ENCODE data around the gene ZNF445.
"Not testable (repeated sequence)": the region's sequence is repeated elsewhere in the genome, so short reads cannot be mapped to it uniquely, and the experiment has no call there.

Gene ZNF445

GRCh38 chr3:44460050-44460449 lies 17.4 kb downstream of the ZNF445 start:
- not testable (repeated sequence) for H4K91ac ChIP-seq (ENCODE audit: low read depth, low read length); DNase-seq; H3K4ac ChIP-seq (ENCODE audit: low read depth, low read length); H2BK12ac ChIP-seq (ENCODE audit: low read length); H2AK5ac ChIP-seq (ENCODE audit: low read length); H3K27ac ChIP-seq (ENCODE audit: low read depth, low read length); H4K12ac ChIP-seq (ENCODE audit: low read depth, low read length); H2BK120ac ChIP-seq (ENCODE audit: insufficient read depth, low read length, poor library complexity); H2BK5ac ChIP-seq (ENCODE audit: low read depth, low read length, poor library complexity); H3K14ac ChIP-seq (ENCODE audit: low read length); H3K9ac ChIP-seq (ENCODE audit: low read length); H3K4me2 ChIP-seq (ENCODE audit: low read length); H3K79me1 ChIP-seq (ENCODE audit: low read length); H3K79me2 ChIP-seq (ENCODE audit: control insufficient read depth, insufficient read depth, low read length, poor library complexity); H3K4me1 ChIP-seq (ENCODE audit: control insufficient read depth in 1 of 2, insufficient read depth in 2 of 2, low read length in 2 of 2); H3K23ac ChIP-seq (ENCODE audit: low read length); H3K18ac ChIP-seq (ENCODE audit: low read length); H4K8ac ChIP-seq (ENCODE audit: low read depth, low read length); H3K27me3 ChIP-seq (ENCODE audit: insufficient read depth, low read length); H3K4me3 ChIP-seq (ENCODE audit: low read depth, low read length); H2AFZ ChIP-seq (ENCODE audit: insufficient read depth, low read length, poor library complexity)
- H3K9me3 ChIP-seq (ENCODE audit: insufficient read depth, low read depth, low read length): peaks cover 13% of the 10 kb centered on the region
- peaks cover 35 to 38% of the 10 kb centered on the region in 2 experiments for H3K36me3 ChIP-seq (ENCODE audit: control insufficient read depth in 1 of 2, insufficient read depth in 2 of 2, low read length in 2 of 2)
- no CpG with 5 or more reads among the region's 4 CpGs for WGBS (ENCODE audit: extremely low coverage, insufficient coverage, insufficient read length)

GRCh38 chr3:44455318-44455717 lies 22.2 kb downstream of the ZNF445 start:
- DNase-seq: no peak
- no peak overlapping the region for H4K12ac ChIP-seq (ENCODE audit: low read depth, low read length)
- H3K79me2 ChIP-seq (ENCODE audit: control insufficient read depth, insufficient read depth, low read length, poor library complexity): no peaks in the 10 kb centered on the region
- H3K27me3 ChIP-seq (ENCODE audit: insufficient read depth, low read length): no peaks in the 10 kb centered on the region
- H3K4me3 ChIP-seq (ENCODE audit: low read depth, low read length): no peak overlapping the region
- no peaks in the 10 kb centered on the region for H3K4me1 ChIP-seq (ENCODE audit: control insufficient read depth in 1 of 2, insufficient read depth in 2 of 2, low read length in 2 of 2)
- no CpG with 5 or more reads among the region's 10 CpGs for WGBS (ENCODE audit: extremely low coverage, insufficient coverage, insufficient read length)
- no peak overlapping the region for H3K27ac ChIP-seq (ENCODE audit: low read depth, low read length)
- H4K91ac ChIP-seq (ENCODE audit: low read depth, low read length): no peak overlapping the region
- H2AFZ ChIP-seq (ENCODE audit: insufficient read depth, low read length, poor library complexity): no peak overlapping the region
- H3K18ac ChIP-seq (ENCODE audit: low read length): no peak overlapping the region
- H3K36me3 ChIP-seq (ENCODE audit: control insufficient read depth in 1 of 2, insufficient read depth in 2 of 2, low read length in 2 of 2): peaks cover 45 to 48% of the 10 kb centered on the region in 2 experiments
- no peak overlapping the region for H4K8ac ChIP-seq (ENCODE audit: low read depth, low read length)
- peaks cover under 1% of the 10 kb centered on the region for H3K9me3 ChIP-seq (ENCODE audit: insufficient read depth, low read depth, low read length)
- no peak overlapping the region for H3K23ac ChIP-seq (ENCODE audit: low read length)
- no peak overlapping the region for H2BK12ac ChIP-seq (ENCODE audit: low read length)
- no peak overlapping the region for H2BK5ac ChIP-seq (ENCODE audit: low read depth, low read length, poor library complexity)
- no peak overlapping the region for H3K14ac ChIP-seq (ENCODE audit: low read length)
- H3K9ac ChIP-seq (ENCODE audit: low read length): no peak overlapping the region
- no peak overlapping the region for H3K4ac ChIP-seq (ENCODE audit: low read depth, low read length)
- no peak overlapping the region for H2AK5ac ChIP-seq (ENCODE audit: low read length)
- H2BK120ac ChIP-seq (ENCODE audit: insufficient read depth, low read length, poor library complexity): no peak overlapping the region
- H3K4me2 ChIP-seq (ENCODE audit: low read length): no peak overlapping the region
- H3K79me1 ChIP-seq (ENCODE audit: low read length): no peaks in the 10 kb centered on the region

DNA sequence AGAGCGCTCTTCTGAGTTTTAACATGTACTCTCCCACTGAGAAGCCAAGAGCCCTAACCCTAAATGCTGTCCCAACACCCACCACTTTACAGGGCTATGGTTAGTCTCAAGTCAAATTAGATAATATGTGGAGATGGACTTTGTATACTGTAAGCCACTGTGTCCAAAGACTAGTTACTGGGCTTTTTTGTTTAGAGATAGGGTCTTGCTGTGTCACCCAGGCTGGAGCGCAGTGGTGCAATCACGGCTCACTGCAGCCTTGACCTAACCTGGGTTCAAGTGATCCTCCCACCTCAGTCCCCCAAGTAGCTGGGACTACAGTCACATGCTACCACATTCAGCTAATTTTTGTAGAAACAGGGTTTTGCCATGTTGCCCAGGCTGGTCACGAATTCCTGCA lies 23.2 kb downstream of the ZNF445 start:
- Histone ChIP-seq H3K27me3 (ENCODE audit: insufficient read depth, low read length) (no peaks in the 10 kb centered on the region), H3K27ac (ENCODE audit: low read depth, low read length) (no peak overlapping the region), H4K8ac (ENCODE audit: low read depth, low read length) (no peak overlapping the region), H3K79me1 (ENCODE audit: low read length) (no peaks in the 10 kb centered on the region), H3K18ac (ENCODE audit: low read length) (no peak overlapping the region), H3K9me3 (ENCODE audit: insufficient read depth, low read depth, low read length) (no peaks in the 10 kb centered on the region), H3K4me1 (ENCODE audit: control insufficient read depth in 1 of 2, insufficient read depth in 2 of 2, low read length in 2 of 2) (no peaks in the 10 kb centered on the region), H3K36me3 (ENCODE audit: control insufficient read depth in 1 of 2, insufficient read depth in 2 of 2, low read length in 2 of 2) (peaks cover 55% of the 10 kb centered on the region in 2 experiments), H2AK5ac (ENCODE audit: low read length) (no peak overlapping the region), H2BK120ac (ENCODE audit: insufficient read depth, low read length, poor library complexity) (no peak overlapping the region), H4K12ac (ENCODE audit: low read depth, low read length) (no peak overlapping the region), H3K79me2 (ENCODE audit: control insufficient read depth, insufficient read depth, low read length, poor library complexity) (no peaks in the 10 kb centered on the region), H2BK5ac (ENCODE audit: low read depth, low read length, poor library complexity) (no peak overlapping the region), H3K14ac (ENCODE audit: low read length) (no peak overlapping the region), H3K9ac (ENCODE audit: low read length) (no peak overlapping the region), H3K4me2 (ENCODE audit: low read length) (no peak overlapping the region), H3K4ac (ENCODE audit: low read depth, low read length) (no peak overlapping the region), H3K23ac (ENCODE audit: low read length) (no peak overlapping the region), H2BK12ac (ENCODE audit: low read length) (no peak overlapping the region), H2AFZ (ENCODE audit: insufficient read depth, low read length, poor library complexity) (no peak overlapping the region), H3K4me3 (ENCODE audit: low read depth, low read length) (no peak overlapping the region), H4K91ac (ENCODE audit: low read depth, low read length) (no peak overlapping the region)
- no peak for DNase-seq
- WGBS (ENCODE audit: extremely low coverage, insufficient coverage, insufficient read length): no CpG with 5 or more reads among the region's 4 CpGs

DNA sequence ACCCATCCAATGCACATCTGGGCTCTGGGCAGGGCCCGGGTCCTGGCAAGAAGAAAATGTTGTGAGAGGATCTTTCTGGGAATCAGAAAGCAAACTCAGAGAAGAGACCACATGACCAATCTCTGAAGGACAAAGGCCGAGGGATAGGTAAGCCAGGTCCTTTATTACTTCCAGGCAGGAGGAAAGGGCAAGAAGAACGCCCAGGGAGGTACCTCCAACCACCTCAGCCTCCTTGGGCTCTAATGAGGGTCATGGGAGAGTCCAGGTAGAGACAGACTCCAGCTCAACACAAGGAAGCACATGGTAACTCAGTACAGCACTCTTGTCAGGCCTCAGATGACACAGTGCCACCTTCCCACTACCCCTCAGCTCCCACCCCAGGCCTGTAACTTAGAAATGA lies 26.0 kb downstream of the ZNF445 start:
- H3K18ac ChIP-seq (ENCODE audit: low read length): no peak overlapping the region
- no peak for DNase-seq

More for the DNA sequence above, 26.0 kb downstream of the ZNF445 start:
- H3K27ac ChIP-seq (ENCODE audit: low read depth, low read length): no peak overlapping the region
- H3K4ac ChIP-seq (ENCODE audit: low read depth, low read length): no peak overlapping the region
- no peak overlapping the region for H2BK12ac ChIP-seq (ENCODE audit: low read length)
- no peaks in the 10 kb centered on the region for H3K4me1 ChIP-seq (ENCODE audit: control insufficient read depth in 1 of 2, insufficient read depth in 2 of 2, low read length in 2 of 2)
- H3K9me3 ChIP-seq (ENCODE audit: insufficient read depth, low read depth, low read length): no peaks in the 10 kb centered on the region
- H4K91ac ChIP-seq (ENCODE audit: low read depth, low read length): no peak overlapping the region
- no peak overlapping the region for H4K8ac ChIP-seq (ENCODE audit: low read depth, low read length)
- no peak overlapping the region for H3K4me3 ChIP-seq (ENCODE audit: low read depth, low read length)
- no peaks in the 10 kb centered on the region for H3K79me2 ChIP-seq (ENCODE audit: control insufficient read depth, insufficient read depth, low read length, poor library complexity)
- H3K4me2 ChIP-seq (ENCODE audit: low read length): no peak overlapping the region
- H3K79me1 ChIP-seq (ENCODE audit: low read length): no peaks in the 10 kb centered on the region
- H2BK120ac ChIP-seq (ENCODE audit: insufficient read depth, low read length, poor library complexity): no peak overlapping the region
- H3K14ac ChIP-seq (ENCODE audit: low read length): no peak overlapping the region
- no peak overlapping the region for H2BK5ac ChIP-seq (ENCODE audit: low read depth, low read length, poor library complexity)
- no peak overlapping the region for H2AFZ ChIP-seq (ENCODE audit: insufficient read depth, low read length, poor library complexity)
- H3K9ac ChIP-seq (ENCODE audit: low read length): no peak overlapping the region
- H3K23ac ChIP-seq (ENCODE audit: low read length): no peak overlapping the region
- no peak overlapping the region for H4K12ac ChIP-seq (ENCODE audit: low read depth, low read length)
- no peak overlapping the region for H2AK5ac ChIP-seq (ENCODE audit: low read length)
- no CpG with 5 or more reads among the region's 3 CpGs for WGBS (ENCODE audit: extremely low coverage, insufficient coverage, insufficient read length)
- H3K36me3 ChIP-seq (ENCODE audit: control insufficient read depth in 1 of 2, insufficient read depth in 2 of 2, low read length in 2 of 2): peaks cover 57 to 71% of the 10 kb centered on the region in 2 experiments
- H3K27me3 ChIP-seq (ENCODE audit: insufficient read depth, low read length): no peaks in the 10 kb centered on the region
